ENCODE results near the gene BABAM1.
"Not testable (repeated sequence)": the region's sequence is repeated elsewhere in the genome, so short reads cannot be mapped to it uniquely, and the experiment has no call there.

BABAM1 gene

DNA sequence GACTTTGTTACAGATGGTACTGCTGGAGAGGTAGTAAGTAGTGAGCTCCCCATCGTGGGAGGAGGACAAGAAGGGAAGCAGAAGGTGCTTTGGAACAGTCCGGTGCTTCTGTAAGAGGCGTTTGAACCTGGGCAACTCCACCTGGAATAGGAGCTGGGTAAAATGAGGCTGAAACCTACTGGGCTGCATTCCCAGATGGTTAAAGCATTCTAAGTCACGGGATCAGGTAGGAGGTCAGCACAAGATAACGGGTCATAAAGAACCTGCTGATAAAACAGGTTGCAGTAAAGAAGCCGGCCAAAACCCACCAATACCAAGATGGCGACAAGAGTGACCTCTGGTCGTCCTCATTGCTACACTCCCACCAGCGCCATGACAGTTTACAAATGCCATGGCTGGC lies 19.5 kb downstream of the BABAM1 start:
- TF ChIP-seq, protein P1, sequence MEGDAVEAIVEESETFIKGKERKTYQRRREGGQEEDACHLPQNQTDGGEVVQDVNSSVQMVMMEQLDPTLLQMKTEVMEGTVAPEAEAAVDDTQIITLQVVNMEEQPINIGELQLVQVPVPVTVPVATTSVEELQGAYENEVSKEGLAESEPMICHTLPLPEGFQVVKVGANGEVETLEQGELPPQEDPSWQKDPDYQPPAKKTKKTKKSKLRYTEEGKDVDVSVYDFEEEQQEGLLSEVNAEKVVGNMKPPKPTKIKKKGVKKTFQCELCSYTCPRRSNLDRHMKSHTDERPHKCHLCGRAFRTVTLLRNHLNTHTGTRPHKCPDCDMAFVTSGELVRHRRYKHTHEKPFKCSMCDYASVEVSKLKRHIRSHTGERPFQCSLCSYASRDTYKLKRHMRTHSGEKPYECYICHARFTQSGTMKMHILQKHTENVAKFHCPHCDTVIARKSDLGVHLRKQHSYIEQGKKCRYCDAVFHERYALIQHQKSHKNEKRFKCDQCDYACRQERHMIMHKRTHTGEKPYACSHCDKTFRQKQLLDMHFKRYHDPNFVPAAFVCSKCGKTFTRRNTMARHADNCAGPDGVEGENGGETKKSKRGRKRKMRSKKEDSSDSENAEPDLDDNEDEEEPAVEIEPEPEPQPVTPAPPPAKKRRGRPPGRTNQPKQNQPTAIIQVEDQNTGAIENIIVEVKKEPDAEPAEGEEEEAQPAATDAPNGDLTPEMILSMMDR (conservative IDR thresholded peaks at IDR 0.05; ENCODE audit: low read depth) = no peak
- ChIA-PET CTCF (interaction anchor here (0.7 kb wide), 1 partner anchor 24 kb away, joined by 3 read pairs; no protein-coding TSS in a partner anchor), POLR2A (ENCODE audit: low non-redundant PET) (no interaction called here)

DNA sequence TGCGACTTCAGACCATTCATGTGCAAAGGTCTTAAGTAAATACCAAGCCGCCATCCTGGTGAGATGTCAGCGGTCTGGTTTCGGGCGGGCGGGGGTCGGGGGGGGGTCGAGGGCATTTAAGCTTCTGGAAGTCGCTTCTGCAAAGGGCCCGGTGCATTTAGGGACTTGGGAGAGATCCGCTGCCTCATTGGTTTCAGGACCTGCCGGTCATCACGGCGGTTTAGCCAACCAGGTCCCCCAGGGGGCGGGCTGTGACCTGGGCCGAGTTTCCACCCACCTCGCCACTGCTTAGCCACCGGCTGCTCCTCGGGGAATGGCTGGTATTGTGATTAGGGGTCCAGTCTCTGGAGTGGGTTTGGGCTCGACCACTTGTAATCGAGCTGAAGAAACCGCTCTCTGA lies 22.2 kb downstream of the BABAM1 start:
- ChIA-PET CTCF (interaction anchor here (0.6 kb wide), 1 partner anchor 300 kb away, joined by 3 read pairs; no protein-coding TSS in a partner anchor), POLR2A (ENCODE audit: low non-redundant PET) (no interaction called here)
- peak; percentile 87 for DNase-seq (ENCODE audit: low spot score)
- H3K27ac ChIP-seq = no peak overlapping the region
- TF ChIP-seq, protein P1 (conservative IDR thresholded peaks at IDR 0.05; ENCODE audit: low read depth) = no peak

More for the DNA sequence above, 19.5 kb downstream of the BABAM1 start:
- H3K27ac ChIP-seq = no peak overlapping the region
- DNase-seq (ENCODE audit: low spot score) = no peak

- DNase-seq (ENCODE audit: low spot score) = peak; percentile 96
- TF ChIP-seq, protein P1 (conservative IDR thresholded peaks at IDR 0.05; ENCODE audit: low read depth) = peak; percentile 95
- CTCF ChIA-PET = interaction anchor here (0.5 to 2.0 kb wide), 10 partner anchors 9 to 487 kb away, joined by 3 to 16 read pairs (median 6); partner anchors contain the start of genes ABHD8, CCDC194 and MRPL34
- H3K27ac ChIP-seq = peak overlapping the region; percentile 91
- POLR2A ChIA-PET (ENCODE audit: low non-redundant PET) = interaction anchor here (0.5 kb wide), 1 partner anchor 49 kb away, joined by 4 read pairs; no protein-coding TSS in a partner anchor
Observed at GRCh38 chr19:17292301-17293074, 25.2 kb downstream of the BABAM1 start.

- ChIA-PET CTCF (interaction anchor here (0.6 to 2.0 kb wide), 6 partner anchors 10 to 554 kb away, joined by 3 to 11 read pairs (median 8); partner anchors contain the start of genes ABHD8, CCDC194 and MRPL34), POLR2A (ENCODE audit: low non-redundant PET) (no interaction called here)
- peak overlapping the region; percentile 91 for H3K27ac ChIP-seq
- no peak for DNase-seq (ENCODE audit: low spot score)
- TF ChIP-seq, protein P1 (conservative IDR thresholded peaks at IDR 0.05; ENCODE audit: low read depth) = no peak
Observed at GRCh38 chr19:17293605-17294004, 26.4 kb downstream of the BABAM1 start.

GRCh38 chr19:17294051-17294891 lies 27.0 kb downstream of the BABAM1 start:
- peak overlapping the region; percentile 91 for H3K27ac ChIP-seq
- DNase-seq (ENCODE audit: low spot score) = peak; percentile 80
- ChIA-PET CTCF (interaction anchor here (0.6 kb wide), 1 partner anchor 554 kb away, joined by 3 read pairs; no protein-coding TSS in a partner anchor), POLR2A (ENCODE audit: low non-redundant PET) (interaction anchor here (0.6 kb wide), 1 partner anchor 648 kb away, joined by 3 read pairs; no protein-coding TSS in a partner anchor)
- TF ChIP-seq, protein P1 (conservative IDR thresholded peaks at IDR 0.05; ENCODE audit: low read depth) = no peak

GRCh38 chr19:17295551-17295950 lies 28.3 kb downstream of the BABAM1 start:
- H3K27ac ChIP-seq = peak overlapping the region; percentile 91
- DNase-seq (ENCODE audit: low spot score); CTCF ChIA-PET; POLR2A ChIA-PET (ENCODE audit: low non-redundant PET): not testable (repeated sequence)

Measured in RWPE1 (cell line).